ENCODE data around the gene POPDC2. TPM values are rescaled to one million over a fixed set of nuclear protein-coding genes. Genes with fewer than 3 reads are reported as not detected.
A peak's percentile ranks its signal among the peaks of the same experiment; 100 is the strongest.

Gene POPDC2
- total RNA-seq, 1 donor, result 0.27 TPM

GRCh38 chr3:119604878-119605277 lies 55.5 kb downstream of the POPDC2 start:
- peak; percentile 83 for DNase-seq (ENCODE audit: low read depth)
- TF ChIP-seq CTCF (IDR thresholded peaks at IDR 0.05; ENCODE audit: insufficient read depth, low read length), result no peak
- H3K4me3 ChIP-seq (ENCODE audit: low read depth, low read length), result no peak overlapping the region

- no peak for TF ChIP-seq CTCF (IDR thresholded peaks at IDR 0.05; ENCODE audit: insufficient read depth, low read length)
Observed at GRCh38 chr3:119602676-119603075, 57.7 kb downstream of the POPDC2 start.

GRCh38 chr3:119601154-119601553 lies 59.2 kb downstream of the POPDC2 start:
- no peak overlapping the region for H3K4me3 ChIP-seq (ENCODE audit: low read depth, low read length)

More at GRCh38 chr3:119602676-119603075, 57.7 kb downstream of the POPDC2 start:
- H3K4me3 ChIP-seq (ENCODE audit: low read depth, low read length), result no peak overlapping the region
- no peak for DNase-seq (ENCODE audit: low read depth)

GRCh38 chr3:119600732-119601131 lies 59.7 kb downstream of the POPDC2 start:
- DNase-seq (ENCODE audit: low read depth), result no peak
- no peak overlapping the region for H3K4me3 ChIP-seq (ENCODE audit: low read depth, low read length)
- TF ChIP-seq CTCF (IDR thresholded peaks at IDR 0.05; ENCODE audit: insufficient read depth, low read length), result peak; percentile 31

More at GRCh38 chr3:119601154-119601553, 59.2 kb downstream of the POPDC2 start:
- no peak for TF ChIP-seq CTCF (IDR thresholded peaks at IDR 0.05; ENCODE audit: insufficient read depth, low read length)
- DNase-seq (ENCODE audit: low read depth), result no peak

GRCh38 chr3:119599558-119600174 lies 60.7 kb downstream of the POPDC2 start:
- no peak for TF ChIP-seq CTCF (IDR thresholded peaks at IDR 0.05; ENCODE audit: insufficient read depth, low read length)
- H3K4me3 ChIP-seq (ENCODE audit: low read depth, low read length), result no peak overlapping the region
- no peak for DNase-seq (ENCODE audit: low read depth)

- no peak for TF ChIP-seq CTCF (IDR thresholded peaks at IDR 0.05; ENCODE audit: insufficient read depth, low read length)
- H3K4me3 ChIP-seq (ENCODE audit: low read depth, low read length), result no peak overlapping the region
- no peak for DNase-seq (ENCODE audit: low read depth)
Observed at GRCh38 chr3:119598410-119599098, 61.8 kb downstream of the POPDC2 start.
